OCI-LY3 (cell line): ENCODE data around the gene GALNT18.
A peak's percentile ranks its signal among the peaks of the same experiment; 100 is the strongest.

Experiments
- H2AFZ ChIP-seq: fragments of 200-600, 300-600 bp; shearing (Covaris generic); 2 replicates; pipeline ENCODE4 v1.6.0; 2014; ENCODE audit warnings: antibody characterized with exemption, low read depth, low read length
- H3K27ac ChIP-seq: fragments of 200-600, 300-600 bp; sonication (generic); 2 replicates; pipeline ENCODE4 v1.5.1; 2014; ENCODE audit warnings: mild to moderate bottlenecking, low read length, moderate library complexity, mixed read lengths
- H3K27me3 ChIP-seq: fragments of 200-600, 300-600 bp; sonication (generic); 2 replicates; pipeline ENCODE4 v1.6.1; 2014; ENCODE audit warnings: low read depth, low read length, mixed read lengths
- H3K36me3 ChIP-seq: fragments of 200-600, 300-600 bp; sonication (generic); replicated peaks from 2 replicates; pipeline ENCODE3; 2014; ENCODE audit warnings: low read depth, low read length, mixed read lengths
- H3K4me1 ChIP-seq: fragments of 300-600, 200-600 bp; sonication (generic); 2 replicates; pipeline ENCODE4 v1.6.1; 2014; ENCODE audit warnings: low read length, mixed read lengths
- H3K4me2 ChIP-seq: fragments of 200-600, 300-600 bp; sonication (generic); 2 replicates; pipeline ENCODE4 v1.6.1; 2014; ENCODE audit warnings: low read length, mixed read lengths
- H3K4me3 ChIP-seq: fragments of 300-600, 200-600 bp; sonication (generic); 2 replicates; pipeline ENCODE4 v1.5.1; 2014; ENCODE audit warnings: antibody characterized with exemption, mild to moderate bottlenecking, low read length, moderate library complexity
- H3K79me2 ChIP-seq: fragments of 300-600, 200-600 bp; shearing (Covaris generic); 2 replicates; pipeline ENCODE4 v1.6.1; 2014; ENCODE audit warnings: mild to moderate bottlenecking, low read length, mixed read lengths
- H3K9ac ChIP-seq: fragments of 300-600, 200-600 bp; shearing (Covaris generic); 2 replicates; pipeline ENCODE4 v1.6.0; 2014; ENCODE audit warnings: mild to moderate bottlenecking, low read length, moderate library complexity
- H3K9me3 ChIP-seq: fragments of 200-600, 300-600 bp; shearing (Covaris generic); 2 replicates; pipeline ENCODE4 v1.6.1; 2014; ENCODE audit warnings: low read length, mixed read lengths; ENCODE audit not compliant: insufficient read depth
- H4K20me1 ChIP-seq: fragments of 200-600, 300-600 bp; sonication (generic); 2 replicates; pipeline ENCODE4 v1.6.1; 2016; ENCODE audit warnings: low read length, mixed read lengths; ENCODE audit not compliant: insufficient read depth
- EZH2phosphoT487 ChIP-seq: fragments of 200-600 bp; shearing (Covaris generic); IDR thresholded peaks from 2 replicates; pipeline ENCODE4 v1.6.1; 2018; ENCODE audit warnings: antibody characterized with exemption, mixed run types, low read depth
- TF ChIP-seq, protein P1 (sequence below): fragments of 200-600, 300-600 bp; sonication (generic); IDR thresholded peaks from 2 replicates; pipeline ENCODE4 v1.5.1; 2014; ENCODE audit warnings: antibody characterized with exemption, low read length, low read depth

GALNT18 gene

DNA sequence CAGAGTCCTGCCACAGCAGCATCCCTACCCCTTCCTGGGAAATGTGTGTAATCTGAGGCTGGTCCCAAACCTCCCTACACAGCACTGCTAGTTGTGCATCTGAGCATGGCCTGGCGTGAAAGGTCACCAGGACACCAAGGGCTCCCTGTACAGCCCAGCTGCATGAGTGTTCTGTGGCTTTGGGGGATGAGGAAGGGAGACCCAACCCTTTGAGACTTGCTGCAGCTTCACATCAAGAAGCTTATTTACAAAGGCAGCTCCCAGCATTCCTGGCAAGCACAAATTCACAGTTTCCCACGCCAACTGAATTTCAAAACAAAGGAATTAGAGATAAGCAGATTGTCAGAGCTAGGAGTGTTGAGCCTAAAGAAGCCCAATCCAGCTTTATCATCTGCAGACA, 301.0 kb downstream of the GALNT18 start:
- Histone ChIP-seq H3K36me3 (no peaks in the 10 kb centered on the region), H3K79me2 (no peaks in the 10 kb centered on the region), H3K4me2 (no peak overlapping the region), H3K4me3 (no peak overlapping the region), H3K4me1 (peaks cover 9% of the 10 kb centered on the region), H4K20me1 (no peaks in the 10 kb centered on the region), H3K9ac (no peak overlapping the region), H3K9me3 (no peaks in the 10 kb centered on the region), H2AFZ (no peak overlapping the region), H3K27me3 (peaks cover 11% of the 10 kb centered on the region; the same call in 1 of the 2 replicates), H3K27ac (no peak overlapping the region)
- no peak for TF ChIP-seq EZH2phosphoT487
- TF ChIP-seq, protein P1, sequence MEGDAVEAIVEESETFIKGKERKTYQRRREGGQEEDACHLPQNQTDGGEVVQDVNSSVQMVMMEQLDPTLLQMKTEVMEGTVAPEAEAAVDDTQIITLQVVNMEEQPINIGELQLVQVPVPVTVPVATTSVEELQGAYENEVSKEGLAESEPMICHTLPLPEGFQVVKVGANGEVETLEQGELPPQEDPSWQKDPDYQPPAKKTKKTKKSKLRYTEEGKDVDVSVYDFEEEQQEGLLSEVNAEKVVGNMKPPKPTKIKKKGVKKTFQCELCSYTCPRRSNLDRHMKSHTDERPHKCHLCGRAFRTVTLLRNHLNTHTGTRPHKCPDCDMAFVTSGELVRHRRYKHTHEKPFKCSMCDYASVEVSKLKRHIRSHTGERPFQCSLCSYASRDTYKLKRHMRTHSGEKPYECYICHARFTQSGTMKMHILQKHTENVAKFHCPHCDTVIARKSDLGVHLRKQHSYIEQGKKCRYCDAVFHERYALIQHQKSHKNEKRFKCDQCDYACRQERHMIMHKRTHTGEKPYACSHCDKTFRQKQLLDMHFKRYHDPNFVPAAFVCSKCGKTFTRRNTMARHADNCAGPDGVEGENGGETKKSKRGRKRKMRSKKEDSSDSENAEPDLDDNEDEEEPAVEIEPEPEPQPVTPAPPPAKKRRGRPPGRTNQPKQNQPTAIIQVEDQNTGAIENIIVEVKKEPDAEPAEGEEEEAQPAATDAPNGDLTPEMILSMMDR, result no peak

GRCh38 chr11:11318961-11319360, 302.8 kb downstream of the GALNT18 start:
- Histone ChIP-seq H3K4me1 (peaks cover 9% of the 10 kb centered on the region), H3K4me3 (no peak overlapping the region), H3K27me3 (peaks cover 11% of the 10 kb centered on the region; the same call in 1 of the 2 replicates), H3K79me2 (no peaks in the 10 kb centered on the region), H4K20me1 (no peaks in the 10 kb centered on the region), H3K36me3 (no peaks in the 10 kb centered on the region), H3K4me2 (peak overlapping the region; percentile 42), H2AFZ (no peak overlapping the region), H3K9ac (no peak overlapping the region), H3K27ac (no peak overlapping the region), H3K9me3 (no peaks in the 10 kb centered on the region)
- no peak for TF ChIP-seq EZH2phosphoT487
- TF ChIP-seq, protein P1, result no peak

- H3K9ac ChIP-seq, result no peak overlapping the region
- peaks cover 9% of the 10 kb centered on the region for H3K4me1 ChIP-seq
- H3K4me3 ChIP-seq, result no peak overlapping the region
- H3K27me3 ChIP-seq, result peaks cover 9% of the 10 kb centered on the region; the same call in 1 of the 2 replicates
- H2AFZ ChIP-seq, result no peak overlapping the region
- no peak overlapping the region for H3K27ac ChIP-seq
- no peaks in the 10 kb centered on the region for H3K9me3 ChIP-seq
- no peaks in the 10 kb centered on the region for H3K79me2 ChIP-seq
- no peak for TF ChIP-seq EZH2phosphoT487
- TF ChIP-seq, protein P1, result no peak
- no peaks in the 10 kb centered on the region for H4K20me1 ChIP-seq
- no peaks in the 10 kb centered on the region for H3K36me3 ChIP-seq
- H3K4me2 ChIP-seq, result peak overlapping the region; percentile 42
Observed at GRCh38 chr11:11318461-11318860, 303.3 kb downstream of the GALNT18 start.

DNA sequence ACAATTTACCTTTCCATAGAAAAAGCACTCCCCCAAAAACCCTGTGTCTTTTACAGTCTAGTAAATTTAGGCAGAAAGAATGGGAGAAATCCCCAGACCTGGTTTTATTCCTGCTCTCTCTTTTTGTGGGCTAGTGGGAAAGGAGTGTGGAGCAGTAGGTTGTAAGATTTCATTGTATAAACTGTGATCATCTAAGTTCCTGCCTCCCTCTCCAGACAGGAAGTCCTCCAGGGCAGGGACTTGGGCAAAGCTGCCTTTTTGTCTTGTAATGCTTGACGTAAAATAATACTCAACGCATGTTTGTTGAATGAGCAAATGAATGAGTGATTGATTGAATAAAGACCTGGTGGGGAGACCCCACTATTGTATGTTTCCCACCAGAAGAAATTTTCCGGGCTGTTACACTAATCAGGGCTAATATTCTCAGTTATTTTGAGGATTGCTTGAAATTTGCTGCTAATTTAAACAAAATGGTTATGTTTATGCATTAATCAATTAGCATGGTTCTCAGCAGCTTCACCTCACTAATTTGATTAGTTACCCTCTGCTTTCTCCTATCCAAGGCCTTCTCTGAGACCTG, 305.1 kb downstream of the GALNT18 start:
- no peak overlapping the region for H2AFZ ChIP-seq
- no peaks in the 10 kb centered on the region for H3K36me3 ChIP-seq
- H3K4me3 ChIP-seq, result no peak overlapping the region
- no peak overlapping the region for H3K4me2 ChIP-seq
- H3K9ac ChIP-seq, result no peak overlapping the region
- TF ChIP-seq, protein P1, result no peak
- no peak for TF ChIP-seq EZH2phosphoT487
- H3K9me3 ChIP-seq, result no peaks in the 10 kb centered on the region
- peaks cover 9% of the 10 kb centered on the region for H3K4me1 ChIP-seq
- no peak overlapping the region for H3K27ac ChIP-seq
- no peaks in the 10 kb centered on the region for H4K20me1 ChIP-seq
- H3K79me2 ChIP-seq, result no peaks in the 10 kb centered on the region
- H3K27me3 ChIP-seq, result peaks cover 7% of the 10 kb centered on the region; the same call in 1 of the 2 replicates
